Peyer's patch (tissue), 4 donors: ENCODE results near the gene SMARCC2. TPM values are rescaled to one million over a fixed set of nuclear protein-coding genes. Genes with fewer than 3 reads are reported as not detected.

Experiments
- DNase-seq, 3 donors: peaks; one replicate each; pipeline ENCODE4 v3.0.0-alpha.2; 2017 to 2019
- H3K27ac ChIP-seq, 4 donors: fragments of 200-600 bp; sonication (generic); one replicate each; pipeline ENCODE4 v1.5.1; 2016 to 2019
- H3K27me3 ChIP-seq, 2 donors: fragments of 200-600 bp; sonication (generic); one replicate each; pipeline ENCODE4 v1.5.1; 2019
- H3K36me3 ChIP-seq, 3 donors: fragments of 200-600 bp; sonication (generic); one replicate each; pipeline ENCODE4 v1.5.1; 2016 to 2019
- H3K4me1 ChIP-seq, 4 donors: fragments of 200-600 bp; sonication (generic); one replicate each; pipeline ENCODE4 v1.5.1; 2016 to 2019
- H3K4me3 ChIP-seq, 4 donors: fragments of 200-600 bp; sonication (generic); 1 replicate in 3 of 4; 2 replicates in 1 of 4; pipeline ENCODE4 v1.5.1; 2016 to 2019; ENCODE audit warnings: mild to moderate bottlenecking in 1 of 4
- H3K9me3 ChIP-seq, 4 donors: fragments of 200-600 bp; sonication (generic); one replicate each; pipeline ENCODE4 v1.5.1; 2016 to 2019; ENCODE audit warnings: mild to moderate bottlenecking in 1 of 4
- POLR2A ChIP-seq, 2 donors: fragments of 450-650 bp; IDR thresholded peaks; one replicate each; pipeline ENCODE4 v1.5.1; 2017; ENCODE audit warnings: antibody characterized with exemption in 2 of 2, mild to moderate bottlenecking in 2 of 2, moderate library complexity in 2 of 2
- total RNA-seq, 4 donors: library from RNA; depleted of rRNA; stranded (reverse); fragments of >200 nt; gene quantifications; one replicate each; pipeline ENCODE4 v1.1.0, GENCODE V29; 2016
- TF ChIP-seq, protein P1 (sequence below), 6 experiments: fragments of 450-650 bp in 4 of 6; fragments of 200-600 bp in 2 of 6; sonication (generic) in 1 of 6; IDR thresholded peaks; one replicate each; pipeline ENCODE4 v1.5.1; 2017 to 2019; ENCODE audit warnings: antibody characterized with exemption in 6 of 6, mild to moderate bottlenecking in 3 of 6, moderate library complexity in 1 of 6

SMARCC2 gene
- total RNA-seq, 4 donors from 2014 or later, result 85.6 to 299 (median 139) TPM

DNA sequence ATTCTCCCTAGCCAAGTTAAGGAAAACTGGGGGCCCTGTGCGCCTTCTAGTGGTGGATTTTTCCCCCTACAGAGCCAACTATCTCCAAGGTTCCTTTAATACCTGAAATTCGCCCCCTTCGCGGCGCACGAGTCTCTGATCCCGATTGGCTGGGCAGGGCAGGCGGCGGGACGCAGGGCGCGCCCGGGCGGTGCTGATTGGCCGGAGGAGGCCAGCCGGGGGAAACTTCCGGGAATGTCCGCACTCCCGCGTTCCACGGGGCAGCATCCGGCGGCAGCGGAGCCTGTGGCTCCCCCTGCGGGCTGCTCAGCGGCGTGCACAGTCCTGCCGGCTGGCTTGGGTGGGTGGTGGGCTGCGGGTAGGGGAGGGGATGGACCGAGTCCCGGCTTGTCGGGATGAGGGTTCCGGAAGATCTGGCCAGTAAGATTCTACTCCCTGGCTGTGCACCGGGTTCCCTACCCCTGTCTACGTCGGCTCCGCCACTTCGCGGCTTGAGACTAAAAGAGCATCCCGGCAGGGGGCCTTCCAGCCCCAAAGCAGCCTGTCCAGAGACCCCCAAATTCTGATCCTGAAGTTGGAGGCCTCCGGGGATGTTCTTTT lies 34.9 kb upstream of the SMARCC2 start, which contains the start of gene NABP2:
Gene NABP2, plus strand, starts transcription at position 241 of the 600 bp plus-strand sequence. CDS start 515 bp downstream, outside the sequence.
- Histone ChIP-seq H3K4me3 (peak within 1 kb of the TSS; percentile 47 to 67 (median 58)), H3K9me3 (no peaks in the 10 kb centered on the region), H3K27ac (peak within 1 kb of the TSS; percentile 68 to 96 (median 86)), H3K36me3 (no peaks in the 10 kb centered on the region), H3K4me1 (peaks cover 5 to 49% (median 7%) of the 10 kb centered on the region in 4 donors), H3K27me3 (no peaks in the 10 kb centered on the region)
- DNase-seq, result peak; percentile 96 to 99 (median 98)
- TF ChIP-seq, protein P1, sequence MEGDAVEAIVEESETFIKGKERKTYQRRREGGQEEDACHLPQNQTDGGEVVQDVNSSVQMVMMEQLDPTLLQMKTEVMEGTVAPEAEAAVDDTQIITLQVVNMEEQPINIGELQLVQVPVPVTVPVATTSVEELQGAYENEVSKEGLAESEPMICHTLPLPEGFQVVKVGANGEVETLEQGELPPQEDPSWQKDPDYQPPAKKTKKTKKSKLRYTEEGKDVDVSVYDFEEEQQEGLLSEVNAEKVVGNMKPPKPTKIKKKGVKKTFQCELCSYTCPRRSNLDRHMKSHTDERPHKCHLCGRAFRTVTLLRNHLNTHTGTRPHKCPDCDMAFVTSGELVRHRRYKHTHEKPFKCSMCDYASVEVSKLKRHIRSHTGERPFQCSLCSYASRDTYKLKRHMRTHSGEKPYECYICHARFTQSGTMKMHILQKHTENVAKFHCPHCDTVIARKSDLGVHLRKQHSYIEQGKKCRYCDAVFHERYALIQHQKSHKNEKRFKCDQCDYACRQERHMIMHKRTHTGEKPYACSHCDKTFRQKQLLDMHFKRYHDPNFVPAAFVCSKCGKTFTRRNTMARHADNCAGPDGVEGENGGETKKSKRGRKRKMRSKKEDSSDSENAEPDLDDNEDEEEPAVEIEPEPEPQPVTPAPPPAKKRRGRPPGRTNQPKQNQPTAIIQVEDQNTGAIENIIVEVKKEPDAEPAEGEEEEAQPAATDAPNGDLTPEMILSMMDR (IDR thresholded peaks at IDR 0.05), result peak; percentile 85 to 94 (median 89)
- TF ChIP-seq POLR2A (IDR thresholded peaks at IDR 0.05), result peak in 1 of 2 donors; percentile 61

DNA sequence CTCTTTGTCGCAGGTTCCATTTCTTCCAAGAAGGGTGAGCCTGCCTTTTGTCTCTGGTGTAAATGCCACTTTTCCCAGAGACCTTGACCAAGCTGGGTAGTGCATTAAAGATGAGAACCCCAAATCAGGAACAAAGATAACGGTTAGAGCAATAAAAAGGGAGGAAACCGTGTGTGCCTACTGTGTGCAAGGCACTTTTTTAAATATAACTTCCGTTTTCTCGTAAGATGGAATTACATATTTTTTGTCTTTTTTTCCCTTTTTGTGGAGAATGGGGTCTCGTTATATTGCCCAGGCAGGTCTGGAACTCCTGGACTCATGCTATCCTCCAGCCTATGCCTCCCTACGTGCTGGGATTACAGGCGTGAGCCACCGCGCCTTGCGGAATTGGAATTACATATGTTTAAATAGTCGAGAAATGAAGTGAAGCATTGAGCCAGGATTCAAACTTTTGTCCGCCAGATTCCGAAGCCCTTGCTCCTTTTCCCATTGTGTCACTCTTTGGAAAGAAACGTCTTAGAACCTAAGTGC lies 34.4 kb upstream of the SMARCC2 start:
- Histone ChIP-seq H3K4me3 (peak overlapping the region; percentile 47 to 67 (median 58)), H3K4me1 (peaks cover 5 to 47% (median 7%) of the 10 kb centered on the region in 4 donors), H3K27ac (peak overlapping the region; percentile 68 to 96 (median 86)), H3K36me3 (no peaks in the 10 kb centered on the region), H3K27me3 (no peaks in the 10 kb centered on the region), H3K9me3 (no peaks in the 10 kb centered on the region)
- DNase-seq, result no peak
- TF ChIP-seq, protein P1 (IDR thresholded peaks at IDR 0.05), result no peak
- no peak for TF ChIP-seq POLR2A (IDR thresholded peaks at IDR 0.05)

DNA sequence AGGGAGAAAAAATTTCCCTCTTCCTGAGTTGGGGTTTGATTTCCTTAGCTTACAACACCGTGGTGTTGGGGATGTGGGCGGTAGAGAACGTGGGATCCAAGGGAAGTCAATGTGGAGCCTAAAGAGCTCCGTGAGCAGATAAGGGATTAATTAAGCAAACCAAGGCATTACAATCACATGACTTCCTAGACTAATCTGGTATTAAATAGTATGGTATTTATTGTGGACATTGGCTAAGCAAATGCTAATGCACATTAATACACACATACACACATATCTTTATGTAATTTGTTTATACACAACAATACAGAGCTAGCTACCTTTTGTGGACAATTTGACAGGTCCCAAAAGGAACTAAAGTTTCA lies 33.2 kb upstream of the SMARCC2 start:
- no peak for DNase-seq
- Histone ChIP-seq H3K4me1 (peaks cover 5 to 47% (median 7%) of the 10 kb centered on the region in 4 donors), H3K27ac (peak overlapping the region; percentile 94 to 99 (median 95)), H3K36me3 (no peaks in the 10 kb centered on the region), H3K27me3 (no peaks in the 10 kb centered on the region), H3K4me3 (peak overlapping the region; percentile 67 to 96 (median 85)), H3K9me3 (no peaks in the 10 kb centered on the region)
- TF ChIP-seq POLR2A (IDR thresholded peaks at IDR 0.05), result no peak
- TF ChIP-seq, protein P1 (IDR thresholded peaks at IDR 0.05), result no peak

DNA sequence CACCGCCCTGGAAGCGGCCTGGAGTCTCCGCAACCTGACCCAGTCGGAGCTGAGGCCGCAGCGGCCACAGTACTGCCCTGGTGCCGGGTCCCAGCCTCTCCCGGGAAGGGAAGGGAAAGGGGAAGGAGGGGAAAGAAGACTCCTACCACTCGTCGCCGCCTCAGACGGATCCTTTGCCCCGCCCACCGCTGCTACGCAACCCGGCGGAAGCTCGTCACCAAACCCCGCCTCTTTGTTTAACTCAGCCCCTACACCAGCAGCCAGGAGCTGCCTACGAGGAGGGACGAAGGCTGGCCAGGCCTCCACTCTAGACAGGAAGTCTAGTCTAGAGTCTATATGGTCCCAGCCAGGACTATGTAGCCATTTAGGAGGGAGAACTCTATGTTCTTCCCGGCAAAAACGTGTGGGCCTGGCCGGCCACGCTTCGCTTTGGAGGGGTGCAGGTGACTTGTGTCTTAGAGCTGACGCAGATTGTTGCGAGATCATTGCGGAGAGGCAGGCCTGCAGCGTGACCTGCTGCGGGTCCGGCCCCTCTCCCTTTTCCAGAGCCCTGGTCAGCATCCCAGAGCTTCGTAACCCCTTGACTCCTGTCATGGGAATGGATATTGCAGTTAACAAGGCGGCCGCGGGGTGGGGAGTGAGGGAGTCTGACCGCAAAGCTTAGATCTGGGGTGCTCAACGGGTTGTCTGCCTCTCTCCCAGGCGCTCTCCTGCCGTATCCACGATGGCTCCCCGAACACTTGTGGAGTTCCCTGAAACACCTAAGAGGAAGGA lies 32.7 kb upstream of the SMARCC2 start, which contains the start of gene RNF41:
Gene RNF41, minus strand, starts transcription at position 166 of the 774 bp plus-strand sequence. CDS start 7,875 bp downstream, outside the sequence.
- TF ChIP-seq POLR2A (IDR thresholded peaks at IDR 0.05), result peak; percentile 92 to 96
- TF ChIP-seq, protein P1 (IDR thresholded peaks at IDR 0.05), result peak in 2 of 6 experiments; percentile 2 to 15
- DNase-seq, result peak; percentile 97 to 99 (median 97)
- H3K36me3 ChIP-seq, result peaks cover 0 to 4% (median 0%) of the 10 kb centered on the region in 3 donors
- H3K9me3 ChIP-seq, result no peaks in the 10 kb centered on the region
- peak within 1 kb of the TSS; percentile 67 to 96 (median 85) for H3K4me3 ChIP-seq
- peaks cover 5 to 47% (median 7%) of the 10 kb centered on the region in 4 donors for H3K4me1 ChIP-seq
- no peaks in the 10 kb centered on the region for H3K27me3 ChIP-seq
- peak within 1 kb of the TSS; percentile 94 to 99 (median 95) for H3K27ac ChIP-seq

DNA sequence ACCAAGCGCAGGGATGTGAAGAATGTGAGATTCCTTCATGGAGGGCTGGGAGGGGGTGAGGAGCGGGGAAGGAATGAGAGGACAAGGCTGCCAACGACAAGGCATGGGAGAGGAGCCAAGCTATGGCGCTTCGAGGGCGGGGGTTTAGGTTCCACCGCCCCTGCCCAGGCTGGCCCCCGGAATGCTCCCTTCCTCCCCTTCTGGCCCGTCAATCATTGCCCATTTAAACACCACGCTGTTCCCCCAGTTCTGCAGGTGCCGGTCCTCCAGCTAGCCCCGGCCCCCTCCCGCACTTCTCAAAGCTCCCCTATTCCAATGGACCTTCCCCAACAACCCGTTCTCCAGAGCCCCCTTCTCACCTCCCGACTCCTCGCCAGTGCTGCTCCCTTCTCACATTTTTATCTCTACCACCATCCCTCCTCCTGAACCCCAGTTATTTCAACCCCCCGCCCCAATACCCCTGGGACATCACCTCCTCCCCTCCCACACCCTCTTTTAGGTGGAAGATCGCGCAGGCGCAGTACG lies 32.0 kb upstream of the SMARCC2 start:
- peak overlapping the region; percentile 94 to 99 (median 95) for H3K27ac ChIP-seq
- peaks cover 5 to 47% (median 7%) of the 10 kb centered on the region in 4 donors for H3K4me1 ChIP-seq
- no peaks in the 10 kb centered on the region for H3K9me3 ChIP-seq
- H3K4me3 ChIP-seq, result peak overlapping the region; percentile 67 to 96 (median 85)
- TF ChIP-seq POLR2A (IDR thresholded peaks at IDR 0.05), result no peak
- TF ChIP-seq, protein P1 (IDR thresholded peaks at IDR 0.05), result no peak
- peak in 1 of 3 donors; percentile 59 for DNase-seq
- H3K36me3 ChIP-seq, result peaks cover 0 to 10% (median 0%) of the 10 kb centered on the region in 3 donors
- no peaks in the 10 kb centered on the region for H3K27me3 ChIP-seq
